Prostate gland (tissue), 2 donors: Measurements from ENCODE around the gene TNFAIP3.

Source experiments
- CTCF ChIP-seq, 4 experiments: fragments of 200-600 bp in 2 of 4; fragments of 450-650 bp in 2 of 4; sonication (generic) in 2 of 4; IDR thresholded peaks; 1 replicate in 3 of 4; 2 replicates in 1 of 4; pipeline ENCODE4 v1.5.1; 2016 to 2019; ENCODE audit warnings: antibody characterized with exemption in 4 of 4, mild to moderate bottlenecking in 2 of 4, moderate library complexity in 2 of 4
- POLR2A ChIP-seq: fragments of 450-650 bp; IDR thresholded peaks from one replicate; pipeline ENCODE4 v1.6.1; 2016; ENCODE audit warnings: antibody characterized with exemption, mild to moderate bottlenecking
- POLR2AphosphoS5 ChIP-seq: sonication (generic); formaldehyde crosslinking; IDR thresholded peaks from one replicate; pipeline ENCODE4 v1.6.1; 2017; ENCODE audit warnings: antibody characterized with exemption

GRCh38 chr6:137827977-137828810, 38.9 kb upstream of the TNFAIP3 start:
- TF ChIP-seq CTCF (IDR thresholded peaks at IDR 0.05), result no peak
- TF ChIP-seq POLR2AphosphoS5, result no peak
- no peak for TF ChIP-seq POLR2A
